K562 (cell line): ENCODE data around the gene CTTNBP2. TPM values are rescaled to one million over a fixed set of nuclear protein-coding genes. Genes with fewer than 3 reads are reported as not detected.
A peak's percentile ranks its signal among the peaks of the same experiment; 100 is the strongest.

Experiments used
- ATAC-seq: fragments of 200-7000 bp; cut with Tn5 transposase; 3 replicates; pipeline ENCODE4 v1.9.1; 2020; ENCODE audit warnings: moderate library complexity
- BruUV-seq: library from RNA; stranded (reverse); fragments of 400-500 nt; replicated peaks from 2 replicates; lab custom pipeline; 2021; lab: Mats Ljungman, UMichigan
- CTCF ChIA-PET: fragments of 300-600 bp; formaldehyde crosslinking; extraction: SDS; loops from one replicate; lab custom pipeline; 2021; ENCODE audit warnings: low intra/inter-chr PET ratio; lab: Yijun Ruan, JAX
- POLR2A ChIA-PET: fragments of 300-600, 350-650 bp; sonication (Branson Sonifier 250); formaldehyde crosslinking; extraction: SDS; loops from one replicate; lab custom pipeline; 2021; ENCODE audit warnings: antibody characterized with exemption, inconsistent platforms; lab: Yijun Ruan, JAX
- DNase-seq, 4 experiments: peaks; one replicate each; pipeline versions ENCODE4 v3.0.0 to v3.0.0-alpha.2; 2011 to 2018; ENCODE audit warnings: low spot score in 3 of 4, mixed read lengths in 3 of 4; ENCODE audit errors: extremely low read depth in 1 of 4
- FAIRE-seq: peaks from 2 replicates; lab custom pipeline; 2011; peaks lifted over from hg19 to GRCh38; lab: Jason Lieb, UNC
- H2AFZ ChIP-seq: 2 replicates; pipeline ENCODE4 v1.6.0; 2011; ENCODE audit warnings: low read depth, low read length, control low read depth, inconsistent platforms
- H3K27ac ChIP-seq: fragments of 200-600 bp; 3 replicates; pipeline ENCODE4 v1.8.0; 2011; ENCODE audit warnings: low read depth, mild to moderate bottlenecking, control low read depth, inconsistent platforms, low read length, moderate library complexity, mixed read lengths; ENCODE audit errors: extremely low read depth
- H3K27me3 ChIP-seq, 2 experiments: fragments of 300-600 bp in 1 of 2; 2 replicates in 1 of 2; 3 replicates in 1 of 2; pipeline versions ENCODE4 v1.6.0 to v1.8.0; 2011; ENCODE audit warnings: inconsistent platforms in 2 of 2, low read length in 2 of 2, mild to moderate bottlenecking in 1 of 2, mixed read lengths in 1 of 2, moderate library complexity in 1 of 2; ENCODE audit not compliant: control insufficient read depth in 2 of 2, insufficient read depth in 2 of 2
- H3K36me3 ChIP-seq: fragments of 300-600 bp; 3 replicates; pipeline ENCODE4 v1.8.0; 2011; ENCODE audit warnings: mild to moderate bottlenecking, low read length, inconsistent platforms; ENCODE audit not compliant: control insufficient read depth, insufficient read depth
- H3K4me1 ChIP-seq, 2 experiments: fragments of 200-600 bp in 1 of 2; replicated peaks in 1 of 2; 2 replicates in 1 of 2; 3 replicates in 1 of 2; pipeline versions ENCODE4 v1.5.1 to v1.8.0; 2011; ENCODE audit warnings: inconsistent platforms in 2 of 2, low read length in 2 of 2, mild to moderate bottlenecking in 1 of 2, mixed read lengths in 1 of 2, moderate library complexity in 1 of 2; ENCODE audit not compliant: control insufficient read depth in 2 of 2, insufficient read depth in 2 of 2
- H3K4me2 ChIP-seq: 2 replicates; pipeline ENCODE4 v1.6.1; 2011; ENCODE audit warnings: low read length, control low read depth, inconsistent platforms, mixed read lengths; ENCODE audit not compliant: insufficient read depth
- H3K4me3 ChIP-seq: fragments of 200-600 bp; sonication (generic), shearing (Covaris generic); 2 replicates; pipeline ENCODE4 v1.5.1; 2016; ENCODE audit warnings: control low read depth, inconsistent platforms
- H3K79me2 ChIP-seq: fragments of 200-600 bp; 3 replicates; pipeline ENCODE4 v1.8.0; 2011; ENCODE audit warnings: low read length, inconsistent platforms; ENCODE audit not compliant: control insufficient read depth, insufficient read depth
- H3K9ac ChIP-seq, 2 experiments: 2 replicates each; pipeline versions ENCODE4 v1.6.0 to v1.6.1; 2011; ENCODE audit warnings: low read depth in 2 of 2, low read length in 2 of 2, control low read depth in 1 of 2, inconsistent platforms in 1 of 2, mild to moderate bottlenecking in 1 of 2, mixed read lengths in 1 of 2; ENCODE audit not compliant: insufficient read depth in 1 of 2
- H3K9me1 ChIP-seq: one replicate; pipeline ENCODE4 v1.6.0; 2011; ENCODE audit warnings: inconsistent platforms, mild to moderate bottlenecking, low read length, moderate library complexity; ENCODE audit not compliant: control insufficient read depth, insufficient read depth
- H3K9me3 ChIP-seq: replicated peaks from 2 replicates; pipeline ENCODE4 v1.5.1; 2011; ENCODE audit warnings: low read depth, low read length, inconsistent platforms; ENCODE audit not compliant: control insufficient read depth, insufficient read depth
- H4K20me1 ChIP-seq: replicated peaks from 2 replicates; pipeline ENCODE4 v1.6.1; 2011; ENCODE audit warnings: low read length, inconsistent platforms, mixed read lengths; ENCODE audit not compliant: control insufficient read depth, insufficient read depth
- BRF1 ChIP-seq: IDR thresholded peaks from 3 replicates; pipeline ENCODE4 v1.6.1; 2011; ENCODE audit warnings: borderline replicate concordance, mild to moderate bottlenecking; ENCODE audit not compliant: insufficient read length; ENCODE audit errors: extremely low read depth
- CEBPB ChIP-seq: fragments of 450-650 bp; IDR thresholded peaks from 2 replicates; pipeline ENCODE4 v1.6.1; 2016; ENCODE audit warnings: missing genetic modification characterization, missing compliant biosample characterization
- MXI1 ChIP-seq: IDR thresholded peaks from 2 replicates; pipeline ENCODE4 v1.6.1; 2011; ENCODE audit warnings: low read depth, mild to moderate bottlenecking, improper control_type of control experiment, low read length
- NELFE ChIP-seq: IDR thresholded peaks from 2 replicates; pipeline ENCODE4 v1.6.1; 2011; ENCODE audit warnings: mild to moderate bottlenecking; ENCODE audit not compliant: insufficient read depth, insufficient read length
- WGBS: fragments of 100-300 bp; shearing (Covaris generic); methylation state at CpG from one replicate; pipeline ENCODE4 v1.1.6; 2016; ENCODE audit warnings: low coverage, mixed read lengths; ENCODE audit not compliant: insufficient coverage; ENCODE audit errors: missing lambda C conversion rate; 5-methylcytosine and 5-hydroxymethylcytosine counted together
- in situ Hi-C: fragments of 300-500 bp; cut with MboI; formaldehyde crosslinking; loops from 4 replicates; pipeline ENCODE4 v1.15.0; 2018; ENCODE audit warnings: inconsistent platforms, mixed read lengths
- intact Hi-C: fragments of 100-400 bp; cut with micrococcal nuclease; formaldehyde crosslinking; loops from 2 replicates; pipeline ENCODE4 v1.14.2; 2022
- polyA plus RNA-seq, 8 experiments: library from polyadenylated mRNA; depleted of rRNA in 4 of 8; stranded (reverse) in 5 of 8; unstranded in 3 of 8; fragments of >200 nt; fragmentation: Nextera tagmentation in 2 of 8; fragmentation: Illumina TruSeq in 1 of 8; extraction: Ambion mirVana in 2 of 8; extraction: Trizol in 1 of 8; gene quantifications; 2 replicates each; pipeline versions ENCODE4 v1.2.1 to v1.2.3, GENCODE V29; 2011 to 2014; ENCODE audit warnings: inconsistent platforms in 1 of 8, missing spikeins in 1 of 8
- total RNA-seq, 7 experiments: library from RNA; depleted of rRNA in 6 of 7; stranded (reverse); fragments of >200 nt in 6 of 7; fragmentation: Illumina TruSeq in 2 of 7; extraction: Trizol in 2 of 7; gene quantifications; 2 replicates each; pipeline versions ENCODE4 v1.2.1 to v1.2.3, GENCODE V29; 2011 to 2021; ENCODE audit warnings: low replicate concordance in 1 of 7

Gene CTTNBP2
- total and polyA plus RNA-seq, 9 of the 15 experiments (the other 6 are each of a cell fraction or from before 2014, with no cell fraction given): 0.05 TPM; not detected in 8

DNA sequence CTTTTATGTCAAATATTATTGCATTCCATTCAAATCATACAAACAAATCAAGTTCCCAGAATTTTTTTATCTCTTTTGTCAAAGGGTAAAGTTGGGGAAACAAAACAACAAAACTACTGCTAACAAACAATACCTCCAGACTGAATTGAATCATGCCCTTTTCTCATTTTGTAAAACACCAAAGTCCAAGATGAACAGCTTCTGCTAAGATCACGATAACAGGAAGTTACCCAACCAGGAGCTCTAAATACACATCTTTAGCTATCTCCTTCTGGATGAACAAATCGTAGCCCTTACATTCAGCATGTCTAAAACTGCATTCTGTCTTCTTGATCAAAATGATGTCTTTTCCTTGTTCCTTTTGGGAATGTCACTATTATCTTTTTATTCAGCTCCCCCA is 97.4 kb downstream of the CTTNBP2 start:
- intact Hi-C loops: no loop called here

GRCh38 chr7:117774943-117775342 is 98.3 kb downstream of the CTTNBP2 start:
- ATAC-seq (no peak), FAIRE-seq (no peak), DNase-seq (no peak)
- in situ Hi-C loops (no loop called here), intact Hi-C loops (no loop called here)
- CTCF ChIA-PET: no interaction called here
- 22% methylated on average over 1 of the region's 1 CpG for WGBS
- Histone ChIP-seq H3K4me3 (no peak overlapping the region), H3K9me1 (no peaks in the 10 kb centered on the region), H4K20me1 (no peaks in the 10 kb centered on the region), H3K4me2 (no peak overlapping the region), H3K27me3 (no peaks in the 10 kb centered on the region), H3K79me2 (no peaks in the 10 kb centered on the region), H2AFZ (no peak overlapping the region), H3K9ac (no peak overlapping the region), H3K27ac (no peak overlapping the region), H3K4me1 (no peaks in the 10 kb centered on the region; a peak in 2 of 5 replicates), H3K36me3 (no peaks in the 10 kb centered on the region), H3K9me3 (no peaks in the 10 kb centered on the region)
- BruUV-seq: no TSS peak
- POLR2A ChIA-PET: no interaction called here
- no peak for TF ChIP-seq MXI1
- TF ChIP-seq BRF1: no peak

More for the DNA sequence above, 97.4 kb downstream of the CTTNBP2 start:
- WGBS: 3% methylated on average over 2 of the region's 2 CpGs
- no peak for ATAC-seq
- H3K4me3 ChIP-seq: no peak overlapping the region
- H3K4me1 ChIP-seq: no peaks in the 10 kb centered on the region; a peak in 2 of 5 replicates
- POLR2A ChIA-PET: interaction anchor here (1.4 to 1.9 kb wide), 2 partner anchors 13 to 16 kb away, joined by 4 to 5 read pairs; no protein-coding TSS in a partner anchor
- H3K27ac ChIP-seq: no peak overlapping the region
- H4K20me1 ChIP-seq: no peaks in the 10 kb centered on the region
- no peaks in the 10 kb centered on the region for H3K27me3 ChIP-seq
- no peaks in the 10 kb centered on the region for H3K9me1 ChIP-seq
- no peak overlapping the region for H2AFZ ChIP-seq
- TF ChIP-seq CEBPB (tag): 0 out of 2 replicates have a peak, but pooled peaks have one; percentile 10
- TF ChIP-seq NELFE: no peak
- in situ Hi-C loops: no loop called here
- H3K9me3 ChIP-seq: no peaks in the 10 kb centered on the region
- no peak for DNase-seq
- no peak overlapping the region for H3K9ac ChIP-seq
- H3K4me2 ChIP-seq: no peak overlapping the region
- no peak for FAIRE-seq
- H3K36me3 ChIP-seq: no peaks in the 10 kb centered on the region
- CTCF ChIA-PET: no interaction called here
- BruUV-seq: no TSS peak
- no peaks in the 10 kb centered on the region for H3K79me2 ChIP-seq
